Astrocyte (in vitro differentiated cells and primary cell): ENCODE results near the gene TMEM234.

Source experiments
- CTCF ChIP-seq: IDR thresholded peaks from 2 replicates; pipeline ENCODE4 v1.5.1; 2011; ENCODE audit warnings: low read depth, mild to moderate bottlenecking, inconsistent platforms, low read length, moderate library complexity; ENCODE audit not compliant: insufficient read depth
- EZH2 ChIP-seq: IDR thresholded peaks from 2 replicates; pipeline ENCODE4 v1.6.1; 2012; ENCODE audit warnings: mild to moderate bottlenecking, low read length, inconsistent platforms; ENCODE audit not compliant: insufficient read depth

- TF ChIP-seq EZH2 (no peak), CTCF (no peak)
Observed at GRCh38 chr1:32200226-32201010, 21.7 kb downstream of the TMEM234 start, which contains the start of gene CCDC28B.
